ENCODE measurements around the gene HSPA2. TPM values are rescaled to one million over a fixed set of nuclear protein-coding genes. Genes with fewer than 3 reads are reported as not detected.

The HSPA2 gene
- polyA plus RNA-seq (ENCODE audit: insufficient read length in 4 of 4): 10 to 100 TPM; 19.6 to 27.1 (median 22.5) TPM

DNA sequence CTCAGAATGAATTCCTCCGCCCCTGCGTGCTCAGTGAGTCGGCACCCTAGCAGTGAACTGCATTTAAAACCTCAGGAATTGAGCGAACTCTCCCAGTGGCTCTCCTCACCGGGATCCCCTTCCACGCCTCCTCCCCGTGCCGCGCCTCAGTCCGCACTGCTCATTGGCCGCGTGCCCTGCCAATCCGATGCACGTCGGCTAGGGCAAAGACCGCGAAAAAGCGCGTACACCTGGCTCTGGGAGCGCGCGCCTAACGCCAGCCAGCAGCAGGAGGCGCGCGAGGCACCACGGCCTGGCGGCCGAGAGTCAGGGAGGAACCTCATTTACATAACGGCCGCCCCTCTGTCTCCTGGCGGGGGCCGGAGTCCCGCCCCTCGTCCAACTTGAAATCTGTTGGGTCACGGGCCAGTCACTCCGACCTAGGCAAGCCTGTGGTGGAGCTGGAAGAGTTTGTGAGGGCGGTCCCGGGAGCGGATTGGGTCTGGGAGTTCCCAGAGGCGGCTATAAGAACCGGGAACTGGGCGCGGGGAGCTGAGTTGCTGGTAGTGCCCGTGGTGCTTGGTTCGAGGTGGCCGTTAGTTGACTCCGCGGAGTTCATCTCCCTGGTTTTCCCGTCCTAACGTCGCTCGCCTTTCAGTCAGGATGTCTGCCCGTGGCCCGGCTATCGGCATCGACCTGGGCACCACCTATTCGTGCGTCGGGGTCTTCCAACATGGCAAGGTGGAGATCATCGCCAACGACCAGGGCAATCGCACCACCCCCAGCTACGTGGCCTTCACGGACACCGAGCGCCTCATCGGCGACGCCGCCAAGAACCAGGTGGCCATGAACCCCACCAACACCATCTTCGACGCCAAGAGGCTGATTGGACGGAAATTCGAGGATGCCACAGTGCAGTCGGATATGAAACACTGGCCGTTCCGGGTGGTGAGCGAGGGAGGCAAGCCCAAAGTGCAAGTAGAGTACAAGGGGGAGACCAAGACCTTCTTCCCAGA, at the start of gene HSPA2:
TSS of gene HSPA2 (plus strand) at position 534 of the 995 bp plus-strand sequence. CDS start at position 643, 109 bp downstream.
- peak; percentile 98 to 99 (median 99) for DNase-seq (ENCODE audit: low read depth in 4 of 4, low spot score in 3 of 4)

DNA sequence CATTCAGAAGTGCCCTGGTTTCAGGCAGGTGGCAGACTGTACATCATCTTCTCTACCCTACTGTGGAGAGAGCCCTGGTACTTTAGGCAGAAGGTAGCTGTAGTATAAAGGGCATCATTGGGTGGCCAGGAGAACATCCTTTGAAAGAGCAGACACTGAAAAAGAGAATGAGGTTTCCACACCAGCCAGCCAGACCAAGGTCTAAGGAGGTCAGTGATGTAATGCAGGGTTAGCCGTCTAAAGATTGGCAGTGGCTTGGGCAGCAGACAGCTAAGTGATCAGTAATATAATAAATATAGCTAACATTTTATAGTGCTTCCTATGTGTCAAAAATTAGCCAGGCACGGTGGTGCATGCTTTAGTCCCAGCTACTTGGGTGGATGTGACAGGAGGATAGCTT, 48.9 kb upstream of the HSPA2 start:
- no peak for DNase-seq (ENCODE audit: low read depth in 4 of 4, low spot score in 3 of 4)

DNA sequence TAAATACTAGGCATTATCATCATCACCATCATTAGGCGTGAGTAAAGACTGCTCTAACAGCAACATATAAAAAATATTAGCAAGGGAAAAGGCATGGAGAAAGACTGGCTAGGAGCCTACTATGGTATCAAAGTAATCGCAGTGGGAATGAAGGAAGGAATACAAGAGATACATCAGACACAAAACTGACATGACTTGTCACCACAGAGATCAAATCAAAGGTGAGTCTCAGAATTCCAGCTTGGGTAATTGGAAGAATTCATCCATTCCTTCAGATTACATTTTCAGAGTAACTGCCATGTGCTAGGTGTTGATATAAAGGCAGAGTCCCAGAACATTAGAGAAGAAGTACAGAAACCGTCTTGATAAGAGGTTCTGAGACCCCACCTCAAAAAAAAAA, 47.1 kb upstream of the HSPA2 start:
- DNase-seq (ENCODE audit: low read depth in 4 of 4, low spot score in 3 of 4): no peak

DNA sequence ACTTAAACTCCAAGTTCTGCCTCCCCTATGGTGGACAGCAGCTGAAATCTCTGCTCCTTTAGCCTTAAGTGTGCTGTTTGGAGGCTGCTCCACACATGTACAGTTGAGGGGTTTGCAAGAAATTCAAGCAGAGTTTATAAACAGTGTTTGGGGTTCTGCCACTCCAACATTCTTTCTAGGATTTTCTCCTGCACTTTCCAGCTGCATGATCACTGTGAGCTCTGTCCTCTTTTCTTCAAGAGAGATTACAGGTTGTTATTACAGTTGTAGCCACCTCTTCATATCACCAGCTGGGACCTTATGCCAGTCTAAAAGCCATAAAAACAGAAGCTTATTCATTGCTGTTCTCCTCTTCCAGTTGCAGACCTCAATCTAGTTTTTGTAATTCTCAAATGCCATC, 45.3 kb upstream of the HSPA2 start:
- DNase-seq (ENCODE audit: low read depth in 4 of 4, low spot score in 3 of 4): no peak

DNA sequence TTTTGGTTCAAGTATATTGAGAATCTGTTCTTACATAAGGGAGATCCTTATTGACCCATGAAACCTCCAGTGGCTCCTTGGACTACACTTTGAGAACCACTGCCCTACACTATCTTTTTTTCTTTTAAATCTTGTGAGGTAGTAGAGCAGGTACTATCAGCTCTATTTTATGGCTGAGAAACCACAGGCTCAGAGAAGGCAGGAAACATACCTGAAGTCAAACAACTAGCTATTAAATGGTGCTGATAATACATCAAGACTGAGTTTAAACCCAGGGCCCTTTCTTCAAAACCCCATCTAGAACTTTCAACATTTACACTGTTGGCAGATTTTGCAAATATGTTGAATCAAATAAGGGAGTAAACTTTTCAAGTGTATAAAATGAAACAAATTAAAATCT, 43.8 kb upstream of the HSPA2 start:
- no peak for DNase-seq (ENCODE audit: low read depth in 4 of 4, low spot score in 3 of 4)

DNA sequence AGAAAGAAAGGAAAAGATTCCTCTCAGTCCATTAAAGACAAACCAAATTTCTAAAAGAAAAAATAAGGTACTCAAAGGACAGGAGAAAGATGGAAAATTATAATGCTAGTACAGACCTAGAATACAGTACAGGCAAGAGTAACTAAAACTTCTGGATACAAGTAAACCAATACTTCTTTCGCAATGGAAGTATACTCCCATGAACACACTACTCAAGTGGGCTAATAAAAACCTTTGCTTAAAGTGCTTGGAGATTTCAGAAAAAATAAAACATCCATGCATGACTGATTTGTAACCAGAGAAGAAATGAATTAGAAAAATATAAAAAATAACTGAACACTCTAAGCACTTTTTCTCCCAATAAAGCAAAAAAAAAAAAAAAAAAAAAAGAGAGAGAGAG, 40.5 kb upstream of the HSPA2 start:
- no peak for DNase-seq (ENCODE audit: low read depth in 4 of 4, low spot score in 3 of 4)

DNA sequence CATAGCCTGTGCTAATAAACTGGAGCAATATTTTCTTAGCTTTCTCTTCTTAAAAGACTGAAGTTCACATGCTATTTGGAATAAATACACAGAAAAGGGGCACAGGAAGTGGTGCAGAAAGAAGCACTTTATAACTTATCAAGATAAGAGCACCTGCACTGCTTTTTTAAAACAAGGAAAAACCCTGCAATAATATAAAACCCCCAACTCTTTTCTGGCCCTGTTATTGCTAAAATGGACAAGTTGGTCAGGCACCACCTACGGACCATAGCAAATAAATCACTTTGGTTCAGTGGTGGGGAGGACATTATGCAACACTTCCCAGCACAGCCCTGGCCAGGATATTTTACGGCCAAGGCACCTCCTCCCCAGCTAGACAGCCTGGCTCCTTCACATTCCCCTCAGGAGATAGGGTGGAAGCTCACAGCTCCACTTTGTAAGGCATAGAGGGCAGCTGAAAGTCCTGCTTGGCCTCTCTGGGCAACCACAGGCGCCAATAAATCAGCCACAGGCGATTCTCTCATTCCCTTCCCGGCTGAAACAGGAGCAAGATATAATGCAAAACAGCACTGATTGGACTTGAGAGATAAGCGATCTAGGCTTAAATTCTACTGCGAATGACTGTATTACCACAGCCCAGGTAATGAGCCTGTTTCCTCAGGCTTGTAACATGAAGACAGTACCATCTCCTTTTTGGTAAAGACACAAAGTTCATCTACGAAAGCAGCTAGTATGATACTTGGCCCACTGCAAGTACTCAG, 39.0 kb upstream of the HSPA2 start:
- no peak for DNase-seq (ENCODE audit: low read depth in 4 of 4, low spot score in 3 of 4)

DNA sequence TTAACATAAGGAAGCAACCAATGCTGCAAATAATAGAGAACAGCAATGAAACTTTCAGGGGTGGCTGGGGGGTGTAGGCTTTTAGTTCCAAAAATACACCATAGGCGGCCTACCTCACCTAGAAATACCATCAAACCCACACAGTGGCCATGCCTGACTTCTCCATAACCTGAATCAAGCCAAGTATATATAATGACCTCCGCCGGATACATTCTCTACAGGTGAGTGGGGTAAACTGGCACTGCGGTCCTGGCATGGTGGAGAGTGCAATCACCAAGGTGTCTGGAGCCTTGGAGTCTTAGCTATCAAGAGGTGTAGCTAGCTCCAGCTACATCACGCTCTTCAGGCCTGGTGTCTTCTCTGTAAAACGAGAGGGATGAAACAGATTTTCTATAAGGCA, 38.1 kb upstream of the HSPA2 start:
- DNase-seq (ENCODE audit: low read depth in 4 of 4, low spot score in 3 of 4): no peak

DNA sequence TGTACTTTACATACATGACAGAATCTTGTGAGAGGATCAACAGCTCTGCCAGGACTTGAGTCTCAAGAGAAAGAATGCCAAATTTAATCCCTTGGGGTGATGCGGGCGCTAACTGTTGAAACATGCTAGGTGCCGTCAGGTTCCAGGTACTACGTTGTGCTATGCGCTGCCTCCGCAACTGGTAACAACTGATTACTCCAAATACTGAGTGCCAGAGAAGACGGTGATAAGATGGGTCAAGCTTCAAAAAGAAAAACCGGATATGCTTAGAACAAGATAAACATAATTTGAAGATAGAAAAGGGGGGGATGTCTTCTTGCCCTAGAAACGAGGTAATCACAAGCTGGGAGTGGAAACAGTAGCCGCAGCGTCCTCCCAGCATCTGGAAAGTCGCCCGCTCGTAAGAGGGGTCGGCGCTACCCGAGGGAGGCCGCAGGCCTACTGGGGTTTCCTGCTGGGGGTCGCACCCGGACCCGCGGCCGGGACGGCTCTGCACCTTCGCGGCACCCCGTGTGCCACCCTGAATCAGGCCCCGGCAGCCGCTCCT, 37.6 kb upstream of the HSPA2 start:
- DNase-seq (ENCODE audit: low read depth in 4 of 4, low spot score in 3 of 4): peak in 1 of 4 donors; percentile 46

DNA sequence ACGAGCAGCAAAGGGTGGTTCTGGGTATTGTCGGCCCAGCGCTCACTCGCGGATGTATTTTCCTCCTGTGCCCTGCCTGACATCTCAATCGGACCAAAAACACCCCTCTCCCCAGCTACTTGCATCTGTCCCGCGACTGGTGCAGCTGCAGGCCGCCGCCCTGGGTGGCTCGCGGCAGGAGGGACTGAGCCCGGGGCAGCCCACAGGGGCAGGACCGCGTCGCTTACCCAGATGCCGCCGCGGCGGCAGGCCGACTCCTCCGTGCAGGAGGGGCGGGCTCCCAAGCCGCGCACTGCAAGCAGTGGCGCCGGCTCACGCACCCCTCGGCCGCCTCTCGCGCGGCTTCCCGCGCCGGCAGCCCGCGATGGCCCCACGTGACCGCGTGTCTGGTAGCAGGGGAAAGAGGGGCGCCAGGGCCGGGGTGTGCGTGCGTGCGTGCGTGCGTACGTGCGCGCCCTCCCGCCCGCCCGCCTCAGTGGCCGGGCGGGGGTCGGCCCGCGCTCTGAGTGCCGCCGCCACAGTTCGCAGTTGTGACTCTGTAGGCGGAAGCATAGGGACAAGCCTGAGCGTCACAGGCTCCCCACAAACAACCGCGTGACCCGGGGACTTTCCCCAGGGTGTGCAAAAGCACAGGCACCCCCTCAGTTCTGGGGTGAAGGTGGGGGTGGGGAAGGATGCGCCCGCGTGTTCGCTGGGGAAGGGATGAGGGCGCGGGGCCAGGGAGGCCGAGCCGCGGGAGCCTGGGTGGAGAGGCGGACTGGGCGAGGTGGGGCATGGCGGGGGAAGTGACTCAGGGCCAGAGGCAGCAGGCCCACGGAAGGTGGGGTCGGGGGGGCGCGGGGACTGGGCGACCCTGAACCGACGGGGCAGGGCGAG, 36.9 kb upstream of the HSPA2 start, which contains the start of gene ZBTB25:
TSS of gene ZBTB25 (minus strand) at position 405 of the 876 bp plus-strand sequence. CDS start 13,305 bp downstream, outside the sequence.
- peak; percentile 77 to 87 (median 84) for DNase-seq (ENCODE audit: low read depth in 4 of 4, low spot score in 3 of 4)

DNA sequence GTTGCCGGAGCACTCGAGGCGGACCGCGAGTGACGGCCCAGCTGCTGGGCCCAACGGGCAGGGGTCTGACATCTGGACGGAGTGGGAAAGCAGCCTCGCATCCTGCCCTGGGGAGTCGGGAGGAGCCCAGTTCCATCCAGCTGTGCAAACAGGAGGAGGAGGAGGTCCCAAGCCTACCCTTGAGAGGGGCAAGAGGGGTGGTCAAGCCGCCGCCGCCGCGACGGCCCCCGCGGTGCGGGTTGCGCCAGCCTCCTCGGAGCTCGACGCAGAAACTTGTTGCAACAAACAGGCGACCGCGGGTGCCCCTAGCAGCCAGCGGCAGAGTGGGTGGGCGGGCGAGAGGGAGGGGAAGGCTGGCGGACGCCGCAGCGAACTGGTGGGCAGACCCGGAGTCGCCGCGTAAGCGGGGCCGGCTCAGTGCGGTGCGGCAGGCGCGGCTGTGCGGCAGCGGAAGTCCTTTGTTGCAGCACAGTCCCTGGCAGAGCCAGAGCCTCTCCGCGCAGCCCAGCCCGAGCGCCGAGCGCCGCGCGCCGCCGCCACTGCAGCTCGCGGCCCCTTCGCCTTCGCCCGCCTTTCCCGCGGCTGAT, 36.1 kb upstream of the HSPA2 start, which contains the start of gene ZBTB1:
TSS of gene ZBTB1 (plus strand) at position 461 of the 587 bp plus-strand sequence. CDS start 16,735 bp downstream, outside the sequence.
- DNase-seq (ENCODE audit: low read depth in 4 of 4, low spot score in 3 of 4): peak; percentile 54 to 68 (median 65)

DNA sequence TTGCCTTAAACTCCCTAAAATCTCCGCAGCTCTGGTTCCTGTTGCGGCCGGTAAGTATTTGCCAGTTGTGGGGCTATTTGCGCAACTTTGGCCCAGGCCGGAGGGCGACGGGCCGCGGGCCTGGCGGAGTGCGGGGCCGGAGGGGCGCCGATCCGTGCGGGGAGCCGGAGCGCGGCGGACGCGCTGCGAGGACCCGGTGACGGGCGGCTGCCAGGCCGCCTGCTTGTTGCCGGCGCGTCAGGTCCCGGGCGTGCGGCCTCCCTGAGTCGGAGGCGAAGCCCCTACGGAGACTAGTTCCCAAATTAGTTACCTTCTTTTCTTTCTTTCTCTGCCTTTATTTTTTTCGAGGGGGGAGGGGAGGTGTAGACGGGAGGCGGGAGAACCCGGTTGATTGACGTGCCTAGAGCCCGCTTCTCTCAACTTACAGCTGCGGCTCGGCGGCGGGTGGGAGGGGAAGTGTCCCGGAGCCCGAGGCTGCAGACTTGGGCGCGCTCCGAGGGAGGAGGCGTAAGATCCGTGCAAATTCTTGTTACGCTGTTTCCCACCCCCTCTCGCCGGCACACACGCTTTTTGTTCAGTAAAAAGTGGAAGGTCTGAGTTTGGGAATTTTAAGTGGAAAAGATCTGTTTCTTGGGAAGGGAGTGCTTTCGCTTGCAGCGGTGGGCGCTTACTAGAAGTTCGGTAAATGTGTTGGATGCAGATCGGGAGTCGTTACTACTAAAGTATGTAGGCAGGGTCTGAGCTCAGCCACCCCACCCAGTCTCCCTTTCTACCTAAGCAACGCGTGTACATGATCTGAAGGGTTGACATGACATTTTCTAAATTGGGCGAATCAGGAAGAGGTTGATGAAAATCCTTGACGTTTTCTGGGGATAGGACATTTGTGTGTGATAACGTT, 35.4 kb upstream of the HSPA2 start:
- peak; percentile 82 to 87 (median 84) for DNase-seq (ENCODE audit: low read depth in 4 of 4, low spot score in 3 of 4)

DNA sequence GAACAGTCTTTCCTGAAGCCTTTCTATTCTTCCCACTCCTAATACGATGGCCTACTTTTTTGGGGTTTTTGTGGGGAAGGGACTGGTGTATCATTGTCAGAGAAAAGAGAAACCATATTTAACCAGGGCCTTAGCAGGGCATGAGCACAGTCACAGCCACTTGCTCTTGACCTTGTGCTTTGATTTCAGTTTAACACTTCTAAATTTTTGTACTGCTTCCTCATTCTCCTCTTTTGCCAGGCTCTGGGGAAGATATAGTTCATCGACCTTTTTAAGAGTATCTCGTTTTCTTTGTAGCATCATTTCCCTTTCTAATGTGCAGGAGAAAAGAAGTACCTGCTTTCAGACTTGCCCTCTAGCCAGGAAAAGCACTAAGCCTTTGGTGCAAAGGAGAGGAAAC, 33.8 kb upstream of the HSPA2 start:
- DNase-seq (ENCODE audit: low read depth in 4 of 4, low spot score in 3 of 4): no peak

DNA sequence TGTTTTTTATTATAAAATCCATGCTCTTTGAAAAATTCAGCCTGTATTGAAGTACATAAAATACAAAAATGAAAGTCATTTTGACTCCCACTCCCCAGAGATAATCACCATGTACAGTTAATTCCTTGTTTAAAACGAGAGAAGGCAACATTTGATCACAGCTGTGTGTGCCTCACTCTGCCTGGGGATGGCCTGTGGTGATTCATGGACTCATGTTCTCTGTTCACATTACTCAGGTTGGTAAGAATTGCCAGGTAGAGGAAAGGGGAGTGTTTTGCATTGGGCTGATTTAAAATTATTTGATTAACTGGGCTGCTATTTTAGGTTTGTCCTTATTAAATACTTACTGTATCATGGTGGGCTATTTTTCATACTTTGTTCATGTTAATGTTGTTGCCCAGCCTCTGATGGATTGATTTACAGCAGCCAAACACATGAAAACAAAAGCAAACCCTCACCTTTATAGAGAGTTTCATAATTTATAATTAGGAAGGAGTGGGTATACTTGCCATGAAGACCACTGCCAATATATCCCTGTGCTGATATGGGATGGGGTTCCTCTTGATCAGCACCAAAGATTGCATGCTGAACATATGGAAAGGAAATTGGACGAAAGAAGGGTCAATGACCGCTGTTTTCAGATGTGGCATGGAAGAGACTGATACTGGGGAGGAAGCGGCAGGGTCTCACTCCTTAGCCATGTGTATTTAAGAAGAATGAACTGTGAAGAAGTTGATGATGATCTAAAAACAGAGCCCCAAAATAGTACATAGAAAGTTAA, 33.0 kb upstream of the HSPA2 start:
- no peak for DNase-seq (ENCODE audit: low read depth in 4 of 4, low spot score in 3 of 4)

DNA sequence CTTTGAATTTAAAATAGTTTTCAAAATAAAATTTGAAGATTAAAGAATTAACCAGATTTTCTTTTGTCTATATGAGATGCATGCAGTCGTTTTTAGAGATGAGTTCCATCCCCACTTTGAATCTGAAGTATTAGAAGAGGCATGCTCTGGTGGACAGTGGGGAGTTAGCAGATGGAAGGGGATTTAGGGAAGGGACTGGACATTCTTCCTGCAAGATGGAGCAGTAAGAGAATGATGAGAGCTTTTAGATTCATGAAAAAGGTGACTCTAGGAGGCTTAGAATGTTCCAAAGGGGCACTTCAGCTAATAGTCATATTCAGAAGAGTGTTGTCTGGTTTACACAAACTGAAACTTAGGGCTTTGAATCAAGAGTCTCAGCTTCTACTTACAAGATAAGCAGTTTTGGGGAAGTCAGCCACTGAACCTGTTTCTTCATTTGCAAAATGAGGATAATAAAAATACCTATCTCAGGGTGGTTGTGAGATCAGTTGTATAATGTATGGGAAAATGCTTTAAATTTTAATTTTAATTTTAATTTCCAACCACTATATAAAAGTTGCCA, 32.2 kb upstream of the HSPA2 start:
- no peak for DNase-seq (ENCODE audit: low read depth in 4 of 4, low spot score in 3 of 4)

DNA sequence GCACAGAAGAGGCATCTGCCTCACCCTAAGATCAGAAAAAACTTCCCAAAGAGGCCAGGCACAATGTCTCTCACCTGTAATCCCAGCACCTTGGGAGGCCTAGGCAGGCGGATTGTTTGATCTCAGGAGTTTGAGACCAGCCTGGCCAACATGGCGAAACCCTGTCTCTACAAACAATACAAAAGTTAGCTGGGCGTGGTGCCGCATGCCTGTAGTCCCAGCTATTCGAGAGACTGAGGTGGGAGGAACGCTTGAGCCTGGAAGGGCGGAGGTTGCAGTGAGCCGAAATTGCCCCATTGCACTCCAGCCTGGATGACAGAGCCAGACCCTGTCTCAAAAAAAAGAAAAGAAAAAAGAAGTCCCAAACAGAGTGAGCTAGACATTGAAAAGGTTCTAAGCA, 31.5 kb upstream of the HSPA2 start:
- no peak for DNase-seq (ENCODE audit: low read depth in 4 of 4, low spot score in 3 of 4)

All from left renal pelvis (tissue), 4 donors.